Measurements from ENCODE around the gene BBS4. TPM values are rescaled to one million over a fixed set of nuclear protein-coding genes. Genes with fewer than 3 reads are reported as not detected.
"Not testable (repeated sequence)": the region's sequence is repeated elsewhere in the genome, so short reads cannot be mapped to it uniquely, and the experiment has no call there.

BBS4 gene
- polyA plus RNA-seq, 4 donors: 2.9 to 27.2 (median 6.0) TPM

DNA sequence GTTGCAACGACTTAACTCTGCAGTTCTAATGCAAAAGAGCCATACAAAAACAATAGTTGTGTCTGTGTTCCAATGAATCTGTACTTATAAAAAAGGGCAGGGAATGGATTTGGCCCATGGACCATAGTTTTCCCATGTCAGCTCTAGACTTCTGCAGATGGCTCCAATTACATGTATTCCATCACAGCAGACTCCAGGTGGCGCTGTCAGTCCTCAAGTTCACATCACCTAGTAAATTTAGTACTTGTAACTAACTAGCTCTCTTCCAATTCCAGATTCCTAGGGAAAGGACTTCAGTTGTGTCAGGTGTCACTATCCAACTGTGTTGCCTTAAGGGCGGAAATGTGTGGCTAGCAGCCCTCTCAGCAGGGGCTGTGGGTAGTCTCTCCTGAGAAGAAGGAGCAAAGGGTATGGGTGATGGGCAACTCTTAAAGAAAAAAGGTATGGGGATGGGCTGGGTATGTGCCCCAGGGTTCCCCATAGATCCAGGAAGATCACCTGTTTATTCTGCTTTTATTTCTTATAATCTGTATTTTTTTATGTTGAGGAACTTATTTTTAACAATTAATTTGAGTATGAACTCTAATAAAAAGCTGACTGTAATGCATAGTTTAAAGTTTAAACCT is 36.2 kb downstream of the BBS4 start:
- no peak overlapping the region for H3K27ac ChIP-seq (ENCODE audit: low read depth in 1 of 3, low read length in 2 of 3)
- WGBS, 3 donors: 33 to 41% (median 36%) methylated on average over 3 of the region's 3 CpGs
- no peaks in the 10 kb centered on the region for H3K27me3 ChIP-seq (ENCODE audit: control insufficient read depth in 3 of 3, insufficient read depth in 3 of 3, low read length in 3 of 3)
- peak; percentile 67 to 76 for DNase-seq
- no peak overlapping the region for H3K4me3 ChIP-seq (ENCODE audit: low read depth in 1 of 3, low read length in 3 of 3)
- no peak for FAIRE-seq
- H3K4me1 ChIP-seq (ENCODE audit: control insufficient read depth in 3 of 3, insufficient read depth in 2 of 3, low read depth in 1 of 3, low read length in 2 of 3): no peaks in the 10 kb centered on the region
- peaks cover 0 to 12% (median 2%) of the 10 kb centered on the region in 3 donors for H3K36me3 ChIP-seq (ENCODE audit: control insufficient read depth in 3 of 3, insufficient read depth in 2 of 3, low read depth in 1 of 3, low read length in 3 of 3)
- no peaks in the 10 kb centered on the region for H3K9me3 ChIP-seq (ENCODE audit: control insufficient read depth in 2 of 2, insufficient read depth in 1 of 2, low read depth in 1 of 2, low read length in 1 of 2)

GRCh38 chr15:72724028-72724427 is 38.0 kb downstream of the BBS4 start:
- 74 to 86% (median 77%) methylated on average over 1 of the region's 1 CpG for WGBS, 3 donors
- H3K36me3 ChIP-seq (ENCODE audit: control insufficient read depth in 3 of 3, insufficient read depth in 2 of 3, low read depth in 1 of 3, low read length in 3 of 3): peaks cover 0 to 10% (median 2%) of the 10 kb centered on the region in 3 donors
- DNase-seq (no peak), FAIRE-seq (no peak)
- no peaks in the 10 kb centered on the region for H3K27me3 ChIP-seq (ENCODE audit: control insufficient read depth in 3 of 3, insufficient read depth in 3 of 3, low read length in 3 of 3)
- no peak overlapping the region for H3K4me3 ChIP-seq (ENCODE audit: low read depth in 1 of 3, low read length in 3 of 3)
- no peaks in the 10 kb centered on the region for H3K9me3 ChIP-seq (ENCODE audit: control insufficient read depth in 2 of 2, insufficient read depth in 1 of 2, low read depth in 1 of 2, low read length in 1 of 2)
- no peaks in the 10 kb centered on the region for H3K4me1 ChIP-seq (ENCODE audit: control insufficient read depth in 3 of 3, insufficient read depth in 2 of 3, low read depth in 1 of 3, low read length in 2 of 3)
- H3K27ac ChIP-seq (ENCODE audit: low read depth in 1 of 3, low read length in 2 of 3): no peak overlapping the region

- H3K27ac ChIP-seq (ENCODE audit: low read depth in 1 of 3, low read length in 2 of 3): no peak overlapping the region
- FAIRE-seq (no peak), DNase-seq (no peak)
- no peaks in the 10 kb centered on the region for H3K4me1 ChIP-seq (ENCODE audit: control insufficient read depth in 3 of 3, insufficient read depth in 2 of 3, low read depth in 1 of 3, low read length in 2 of 3)
- peaks cover 0 to 8% (median 2%) of the 10 kb centered on the region in 3 donors for H3K36me3 ChIP-seq (ENCODE audit: control insufficient read depth in 3 of 3, insufficient read depth in 2 of 3, low read depth in 1 of 3, low read length in 3 of 3)
- H3K4me3 ChIP-seq (ENCODE audit: low read depth in 1 of 3, low read length in 3 of 3): no peak overlapping the region
- H3K27me3 ChIP-seq (ENCODE audit: control insufficient read depth in 3 of 3, insufficient read depth in 3 of 3, low read length in 3 of 3): no peaks in the 10 kb centered on the region
- WGBS, 3 donors: 80 to 94% (median 90%) methylated on average over 3 of the region's 3 CpGs
- no peaks in the 10 kb centered on the region for H3K9me3 ChIP-seq (ENCODE audit: control insufficient read depth in 2 of 2, insufficient read depth in 1 of 2, low read depth in 1 of 2, low read length in 1 of 2)
Observed at GRCh38 chr15:72725446-72725845, 39.4 kb downstream of the BBS4 start.

GRCh38 chr15:72725851-72726250 is 39.8 kb downstream of the BBS4 start:
- H3K4me1 ChIP-seq (ENCODE audit: control insufficient read depth in 3 of 3, insufficient read depth in 2 of 3, low read depth in 1 of 3, low read length in 2 of 3); H3K9me3 ChIP-seq (ENCODE audit: control insufficient read depth in 2 of 2, insufficient read depth in 1 of 2, low read depth in 1 of 2, low read length in 1 of 2); H3K27ac ChIP-seq (ENCODE audit: low read depth in 1 of 3, low read length in 2 of 3); H3K27me3 ChIP-seq (ENCODE audit: control insufficient read depth in 3 of 3, insufficient read depth in 3 of 3, low read length in 3 of 3); H3K36me3 ChIP-seq (ENCODE audit: control insufficient read depth in 3 of 3, insufficient read depth in 2 of 3, low read depth in 1 of 3, low read length in 3 of 3); FAIRE-seq; DNase-seq; H3K4me3 ChIP-seq (ENCODE audit: low read depth in 1 of 3, low read length in 3 of 3): not testable (repeated sequence)
- 94 to 97% (median 96%) methylated on average over 6 of the region's 6 CpGs for WGBS, 3 donors

GRCh38 chr15:72727154-72727553 is 41.1 kb downstream of the BBS4 start:
- no peaks in the 10 kb centered on the region for H3K4me1 ChIP-seq (ENCODE audit: control insufficient read depth in 3 of 3, insufficient read depth in 2 of 3, low read depth in 1 of 3, low read length in 2 of 3)
- DNase-seq: no peak
- H3K27me3 ChIP-seq (ENCODE audit: control insufficient read depth in 3 of 3, insufficient read depth in 3 of 3, low read length in 3 of 3): no peaks in the 10 kb centered on the region
- H3K9me3 ChIP-seq (ENCODE audit: control insufficient read depth in 2 of 2, insufficient read depth in 1 of 2, low read depth in 1 of 2, low read length in 1 of 2): no peaks in the 10 kb centered on the region
- peaks cover 0 to 13% (median 2%) of the 10 kb centered on the region in 3 donors for H3K36me3 ChIP-seq (ENCODE audit: control insufficient read depth in 3 of 3, insufficient read depth in 2 of 3, low read depth in 1 of 3, low read length in 3 of 3)
- no peak for FAIRE-seq
- no peak overlapping the region for H3K27ac ChIP-seq (ENCODE audit: low read depth in 1 of 3, low read length in 2 of 3)
- no peak overlapping the region for H3K4me3 ChIP-seq (ENCODE audit: low read depth in 1 of 3, low read length in 3 of 3)

DNA sequence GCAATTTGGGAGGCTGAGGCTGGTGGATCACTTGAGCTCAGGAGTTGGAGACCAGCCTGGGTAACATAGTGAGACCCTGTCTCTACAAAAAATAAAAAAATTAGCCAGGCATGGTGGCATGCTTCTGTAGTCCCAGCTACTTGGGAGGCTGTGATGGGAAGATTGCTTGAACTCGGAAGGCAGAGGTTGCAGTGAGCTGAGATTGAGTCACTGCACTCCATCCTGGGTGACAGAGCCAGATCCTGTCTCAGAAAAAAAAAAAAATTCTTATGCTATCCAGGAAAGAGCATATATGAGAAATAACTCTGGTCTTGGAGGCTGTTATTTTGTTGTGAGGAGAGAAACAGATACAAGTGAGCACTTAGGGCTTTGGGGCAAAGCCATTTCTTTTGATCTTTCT is 42.2 kb downstream of the BBS4 start:
- H3K4me1 ChIP-seq (ENCODE audit: control insufficient read depth in 3 of 3, insufficient read depth in 2 of 3, low read depth in 1 of 3, low read length in 2 of 3); H3K27ac ChIP-seq (ENCODE audit: low read depth in 1 of 3, low read length in 2 of 3); H3K9me3 ChIP-seq (ENCODE audit: control insufficient read depth in 2 of 2, insufficient read depth in 1 of 2, low read depth in 1 of 2, low read length in 1 of 2); DNase-seq; H3K27me3 ChIP-seq (ENCODE audit: control insufficient read depth in 3 of 3, insufficient read depth in 3 of 3, low read length in 3 of 3); H3K4me3 ChIP-seq (ENCODE audit: low read depth in 1 of 3, low read length in 3 of 3); FAIRE-seq: not testable (repeated sequence)
- 86 to 100% (median 93%) methylated on average over 1 of the region's 1 CpG for WGBS, 3 donors
- peaks cover 0 to 17% (median 2%) of the 10 kb centered on the region in 3 donors for H3K36me3 ChIP-seq (ENCODE audit: control insufficient read depth in 3 of 3, insufficient read depth in 2 of 3, low read depth in 1 of 3, low read length in 3 of 3)

- H3K4me1 ChIP-seq (ENCODE audit: control insufficient read depth in 3 of 3, insufficient read depth in 2 of 3, low read depth in 1 of 3, low read length in 2 of 3): no peaks in the 10 kb centered on the region
- DNase-seq (no peak), FAIRE-seq (no peak)
- 84 to 100% (median 90%) methylated on average over 1 of the region's 1 CpG for WGBS, 3 donors
- H3K36me3 ChIP-seq (ENCODE audit: control insufficient read depth in 3 of 3, insufficient read depth in 2 of 3, low read depth in 1 of 3, low read length in 3 of 3): peaks cover 0 to 17% (median 2%) of the 10 kb centered on the region in 3 donors
- no peak overlapping the region for H3K4me3 ChIP-seq (ENCODE audit: low read depth in 1 of 3, low read length in 3 of 3)
- H3K9me3 ChIP-seq (ENCODE audit: control insufficient read depth in 2 of 2, insufficient read depth in 1 of 2, low read depth in 1 of 2, low read length in 1 of 2): no peaks in the 10 kb centered on the region
- H3K27me3 ChIP-seq (ENCODE audit: control insufficient read depth in 3 of 3, insufficient read depth in 3 of 3, low read length in 3 of 3): no peaks in the 10 kb centered on the region
- no peak overlapping the region for H3K27ac ChIP-seq (ENCODE audit: low read depth in 1 of 3, low read length in 2 of 3)
Observed at GRCh38 chr15:72728821-72729220, 42.8 kb downstream of the BBS4 start.

DNA sequence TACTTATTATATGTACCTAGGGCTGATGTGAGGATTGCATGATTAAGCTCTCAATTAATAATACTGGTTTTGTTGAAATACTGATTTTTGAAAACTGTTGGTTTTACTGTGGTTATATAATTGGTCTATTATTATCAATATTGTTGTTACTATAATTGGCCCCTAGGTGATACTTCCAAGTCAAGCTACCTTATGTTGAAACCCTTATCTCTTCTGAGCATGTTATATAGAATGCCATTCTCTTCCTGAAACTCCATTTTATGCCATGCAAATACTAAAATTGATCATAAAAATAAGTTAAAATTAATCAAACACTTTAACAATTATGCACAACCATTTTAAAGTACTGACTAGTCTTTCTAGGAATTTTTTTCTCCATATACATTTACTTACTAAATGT is 46.1 kb downstream of the BBS4 start:
- no peaks in the 10 kb centered on the region for H3K4me1 ChIP-seq (ENCODE audit: control insufficient read depth in 3 of 3, insufficient read depth in 2 of 3, low read depth in 1 of 3, low read length in 2 of 3)
- H3K36me3 ChIP-seq (ENCODE audit: control insufficient read depth in 3 of 3, insufficient read depth in 2 of 3, low read depth in 1 of 3, low read length in 3 of 3): peaks cover 4 to 27% (median 7%) of the 10 kb centered on the region in 3 donors
- no peaks in the 10 kb centered on the region for H3K9me3 ChIP-seq (ENCODE audit: control insufficient read depth in 2 of 2, insufficient read depth in 1 of 2, low read depth in 1 of 2, low read length in 1 of 2)
- DNase-seq: no peak
- no peak overlapping the region for H3K4me3 ChIP-seq (ENCODE audit: low read depth in 1 of 3, low read length in 3 of 3)
- H3K27me3 ChIP-seq (ENCODE audit: control insufficient read depth in 3 of 3, insufficient read depth in 3 of 3, low read length in 3 of 3): no peaks in the 10 kb centered on the region
- H3K27ac ChIP-seq (ENCODE audit: low read depth in 1 of 3, low read length in 2 of 3): no peak overlapping the region
- no peak for FAIRE-seq

- no peaks in the 10 kb centered on the region for H3K27me3 ChIP-seq (ENCODE audit: control insufficient read depth in 3 of 3, insufficient read depth in 3 of 3, low read length in 3 of 3)
- FAIRE-seq: no peak
- H3K9me3 ChIP-seq (ENCODE audit: control insufficient read depth in 2 of 2, insufficient read depth in 1 of 2, low read depth in 1 of 2, low read length in 1 of 2): no peaks in the 10 kb centered on the region
- DNase-seq: no peak
- no peaks in the 10 kb centered on the region for H3K4me1 ChIP-seq (ENCODE audit: control insufficient read depth in 3 of 3, insufficient read depth in 2 of 3, low read depth in 1 of 3, low read length in 2 of 3)
- H3K27ac ChIP-seq (ENCODE audit: low read depth in 1 of 3, low read length in 2 of 3): no peak overlapping the region
- 82 to 87% (median 85%) methylated on average over 4 of the region's 4 CpGs for WGBS, 3 donors
- H3K4me3 ChIP-seq (ENCODE audit: low read depth in 1 of 3, low read length in 3 of 3): no peak overlapping the region
- H3K36me3 ChIP-seq (ENCODE audit: control insufficient read depth in 3 of 3, insufficient read depth in 2 of 3, low read depth in 1 of 3, low read length in 3 of 3): peaks cover 7 to 29% (median 9%) of the 10 kb centered on the region in 3 donors
Observed at GRCh38 chr15:72732516-72732915, 46.5 kb downstream of the BBS4 start.

Measured in small intestine (tissue), 7 donors.